Measurements from ENCODE around the gene JMJD6. TPM values are rescaled to one million over a fixed set of nuclear protein-coding genes. Genes with fewer than 3 reads are reported as not detected.

The JMJD6 gene
- total RNA-seq, 1 donor from 2014 or later, result 32.7 TPM

DNA sequence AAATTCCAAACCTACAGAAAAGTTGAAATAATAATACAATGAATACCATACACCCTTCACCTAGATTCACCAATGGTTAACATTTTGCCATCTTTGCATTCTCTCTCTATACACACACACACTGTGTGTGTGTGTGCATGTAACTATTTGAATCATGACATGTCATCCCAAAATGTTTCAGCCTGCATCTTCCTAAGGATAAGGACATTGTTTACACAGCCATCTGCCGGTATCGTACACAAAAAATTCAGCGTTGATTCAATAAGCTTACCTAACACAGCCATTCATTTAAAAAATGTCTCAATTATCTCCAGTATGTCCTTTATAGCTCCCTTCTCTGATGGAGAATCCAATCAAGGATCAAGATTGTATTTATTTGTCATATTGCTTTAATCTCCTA lies 19.6 kb downstream of the JMJD6 start:
- ATAC-seq (ENCODE audit: low read depth) (no peak), DNase-seq (no peak)
- Mint-ChIP-seq H3K4me1 (peaks cover 9% of the 10 kb centered on the region), H3K4me3 (no peak overlapping the region), H3K9me3 (no peaks in the 10 kb centered on the region), H3K36me3 (ENCODE audit: low read depth) (no peaks in the 10 kb centered on the region), H3K27ac (no peak overlapping the region), H3K27me3 (no peaks in the 10 kb centered on the region)
- no peak for TF ChIP-seq CTCF (IDR thresholded peaks at IDR 0.05)
- intact Hi-C loops (cut with micrococcal nuclease), result no loop called here
- ChIA-PET CTCF (no interaction called here), POLR2A (no interaction called here)

DNA sequence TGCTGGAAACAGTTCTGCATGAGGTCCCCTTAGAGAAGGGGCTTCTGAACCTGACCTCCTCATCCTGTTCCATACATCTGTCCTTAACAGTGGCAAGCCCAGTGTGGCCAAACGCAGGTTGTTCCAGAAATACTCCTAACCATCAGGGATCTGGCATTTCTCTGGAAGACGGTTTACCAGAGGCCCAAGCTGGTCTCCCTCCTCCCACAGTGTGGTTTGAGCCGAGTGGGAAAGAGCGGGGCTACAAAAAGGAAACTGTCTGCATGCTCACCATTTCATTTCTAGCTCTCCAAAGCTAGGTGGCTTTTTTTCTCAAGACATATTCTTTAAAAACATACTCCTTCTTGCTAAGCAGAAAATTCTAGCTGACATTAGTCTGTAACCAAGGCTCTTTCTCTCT lies 21.6 kb downstream of the JMJD6 start:
- no peaks in the 10 kb centered on the region for H3K27me3 Mint-ChIP-seq
- intact Hi-C loops (cut with micrococcal nuclease), result no loop called here
- ChIA-PET CTCF (no interaction called here), POLR2A (no interaction called here)
- no peaks in the 10 kb centered on the region for H3K9me3 Mint-ChIP-seq
- no peaks in the 10 kb centered on the region for H3K36me3 Mint-ChIP-seq (ENCODE audit: low read depth)
- no peak overlapping the region for H3K4me3 Mint-ChIP-seq
- DNase-seq, result no peak
- no peak for ATAC-seq (ENCODE audit: low read depth)
- no peak overlapping the region for H3K27ac Mint-ChIP-seq
- peaks cover 2% of the 10 kb centered on the region for H3K4me1 Mint-ChIP-seq
- no peak for TF ChIP-seq CTCF (IDR thresholded peaks at IDR 0.05)

GRCh38 chr17:76702941-76703637 lies 23.3 kb downstream of the JMJD6 start:
- no peak overlapping the region for H3K4me3 Mint-ChIP-seq
- no peak for TF ChIP-seq CTCF (IDR thresholded peaks at IDR 0.05)
- no peak for DNase-seq
- no peaks in the 10 kb centered on the region for H3K36me3 Mint-ChIP-seq (ENCODE audit: low read depth)
- intact Hi-C loops (cut with micrococcal nuclease), result no loop called here
- no peak for ATAC-seq (ENCODE audit: low read depth)
- no peaks in the 10 kb centered on the region for H3K4me1 Mint-ChIP-seq
- no peaks in the 10 kb centered on the region for H3K27me3 Mint-ChIP-seq
- H3K9me3 Mint-ChIP-seq, result no peaks in the 10 kb centered on the region
- ChIA-PET CTCF (no interaction called here), POLR2A (no interaction called here)
- H3K27ac Mint-ChIP-seq, result no peak overlapping the region

GRCh38 chr17:76702076-76702475 lies 24.3 kb downstream of the JMJD6 start:
- ChIA-PET POLR2A (no interaction called here), CTCF (no interaction called here)
- Mint-ChIP-seq H3K27ac (no peak overlapping the region), H3K27me3 (no peaks in the 10 kb centered on the region), H3K9me3 (no peaks in the 10 kb centered on the region), H3K4me1 (peaks cover 9% of the 10 kb centered on the region), H3K4me3 (no peak overlapping the region), H3K36me3 (ENCODE audit: low read depth) (no peaks in the 10 kb centered on the region)
- intact Hi-C loops (cut with micrococcal nuclease), result no loop called here
- no peak for TF ChIP-seq CTCF (IDR thresholded peaks at IDR 0.05)
- DNase-seq, result no peak
- no peak for ATAC-seq (ENCODE audit: low read depth)

DNA sequence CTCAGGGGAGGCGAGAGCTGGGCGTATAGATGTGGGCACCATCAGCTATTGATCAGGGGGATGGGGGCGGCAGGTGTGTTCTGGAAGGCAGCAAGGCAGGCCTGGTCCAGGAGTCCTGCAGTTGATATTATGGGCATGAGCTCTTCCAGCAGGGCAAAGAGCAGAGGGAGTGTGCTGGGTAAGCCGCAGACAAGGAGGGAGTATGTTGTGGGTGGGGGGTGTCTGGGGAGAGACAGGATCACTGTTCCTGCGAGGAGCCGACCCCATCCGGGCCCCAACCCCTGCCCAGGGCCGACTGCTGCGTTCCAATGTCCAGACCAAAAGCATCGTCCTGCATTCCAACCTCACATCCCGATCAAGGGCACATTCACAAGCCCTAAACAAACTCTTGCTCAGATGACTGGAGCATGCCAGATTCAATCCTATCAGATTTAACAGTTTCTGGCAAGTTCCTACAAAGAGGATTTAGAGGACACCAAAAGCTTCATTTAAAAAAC lies 24.9 kb downstream of the JMJD6 start:
- ChIA-PET CTCF (no interaction called here), POLR2A (no interaction called here)
- Mint-ChIP-seq H3K4me3 (no peak overlapping the region), H3K27ac (no peak overlapping the region), H3K27me3 (no peaks in the 10 kb centered on the region), H3K9me3 (no peaks in the 10 kb centered on the region), H3K36me3 (ENCODE audit: low read depth) (no peaks in the 10 kb centered on the region), H3K4me1 (peaks cover 14% of the 10 kb centered on the region)
- intact Hi-C loops (cut with micrococcal nuclease), result no loop called here
- ATAC-seq (ENCODE audit: low read depth) (no peak), DNase-seq (no peak)
- no peak for TF ChIP-seq CTCF (IDR thresholded peaks at IDR 0.05)
